Adipocyte (in vitro differentiated cells): ENCODE measurements around the gene CDK6.

Source experiments
- DNase-seq: peaks from one replicate; pipeline ENCODE4 v3.0.0-alpha.2; 2015; ENCODE audit warnings: low read depth
- H3K27me3 ChIP-seq: replicated peaks from 2 replicates; pipeline ENCODE4 v1.7.0; 2013; ENCODE audit warnings: mild to moderate bottlenecking, low read length, moderate library complexity; ENCODE audit not compliant: control insufficient read depth, insufficient read depth
- H3K36me3 ChIP-seq: 2 replicates; pipeline ENCODE4 v1.7.0; 2013; ENCODE audit warnings: low read length, mild to moderate bottlenecking, moderate library complexity; ENCODE audit not compliant: control insufficient read depth, insufficient read depth, severe bottlenecking
- H3K4me1 ChIP-seq: 2 replicates; pipeline ENCODE4 v1.7.0; 2013; ENCODE audit warnings: mild to moderate bottlenecking, low read length, moderate library complexity; ENCODE audit not compliant: control insufficient read depth, insufficient read depth
- H3K4me3 ChIP-seq: 2 replicates; pipeline ENCODE4 v1.7.0; 2013; ENCODE audit warnings: mild to moderate bottlenecking, low read length, moderate library complexity
- H3K9ac ChIP-seq: 2 replicates; pipeline ENCODE4 v1.7.0; 2013; ENCODE audit warnings: mild to moderate bottlenecking, low read length, moderate library complexity
- H3K9me3 ChIP-seq: 2 replicates; pipeline ENCODE4 v1.7.0; 2013; ENCODE audit warnings: mild to moderate bottlenecking, low read length, moderate library complexity; ENCODE audit not compliant: control insufficient read depth

The CDK6 gene

GRCh38 chr7:92730808-92731207 lies 105.6 kb downstream of the CDK6 start:
- no peak overlapping the region for H3K4me3 ChIP-seq
- no peaks in the 10 kb centered on the region for H3K9me3 ChIP-seq
- peaks cover 25% of the 10 kb centered on the region for H3K4me1 ChIP-seq
- H3K27me3 ChIP-seq, result no peaks in the 10 kb centered on the region
- no peak overlapping the region for H3K9ac ChIP-seq
- no peak for DNase-seq
- no peaks in the 10 kb centered on the region for H3K36me3 ChIP-seq

- Histone ChIP-seq H3K4me3 (no peak overlapping the region), H3K9me3 (no peaks in the 10 kb centered on the region), H3K4me1 (peaks cover 21% of the 10 kb centered on the region), H3K27me3 (no peaks in the 10 kb centered on the region), H3K9ac (no peak overlapping the region), H3K36me3 (peaks cover 4% of the 10 kb centered on the region)
- no peak for DNase-seq
Observed at GRCh38 chr7:92729751-92730150, 106.6 kb downstream of the CDK6 start.

- Histone ChIP-seq H3K27me3 (no peaks in the 10 kb centered on the region), H3K4me1 (peaks cover 22% of the 10 kb centered on the region), H3K36me3 (peaks cover 5% of the 10 kb centered on the region), H3K4me3 (no peak overlapping the region), H3K9ac (no peak overlapping the region), H3K9me3 (no peaks in the 10 kb centered on the region)
- DNase-seq, result peak; percentile 57
Observed at GRCh38 chr7:92729172-92729571, 107.2 kb downstream of the CDK6 start.

GRCh38 chr7:92727755-92728154 lies 108.6 kb downstream of the CDK6 start:
- Histone ChIP-seq H3K9me3 (no peaks in the 10 kb centered on the region), H3K4me3 (no peak overlapping the region), H3K27me3 (no peaks in the 10 kb centered on the region), H3K4me1 (peaks cover 36% of the 10 kb centered on the region), H3K9ac (no peak overlapping the region), H3K36me3 (peaks cover 5% of the 10 kb centered on the region)
- DNase-seq, result peak; percentile 62

GRCh38 chr7:92725161-92725925 lies 111.0 kb downstream of the CDK6 start:
- DNase-seq, result no peak
- Histone ChIP-seq H3K27me3 (no peaks in the 10 kb centered on the region), H3K4me1 (peaks cover 32% of the 10 kb centered on the region), H3K4me3 (no peak overlapping the region), H3K9ac (no peak overlapping the region), H3K36me3 (peaks cover 5% of the 10 kb centered on the region), H3K9me3 (no peaks in the 10 kb centered on the region)

- H3K9me3 ChIP-seq, result no peaks in the 10 kb centered on the region
- DNase-seq, result no peak
- no peaks in the 10 kb centered on the region for H3K27me3 ChIP-seq
- H3K36me3 ChIP-seq, result peaks cover 5% of the 10 kb centered on the region
- H3K4me1 ChIP-seq, result peaks cover 32% of the 10 kb centered on the region
- H3K4me3 ChIP-seq, result no peak overlapping the region
- H3K9ac ChIP-seq, result no peak overlapping the region
Observed at GRCh38 chr7:92723943-92724342, 112.4 kb downstream of the CDK6 start.

- H3K9me3 ChIP-seq, result no peaks in the 10 kb centered on the region
- H3K4me1 ChIP-seq, result peaks cover 32% of the 10 kb centered on the region
- H3K9ac ChIP-seq, result no peak overlapping the region
- peaks cover 6% of the 10 kb centered on the region for H3K36me3 ChIP-seq
- peak overlapping the region; percentile 24 for H3K4me3 ChIP-seq
- no peaks in the 10 kb centered on the region for H3K27me3 ChIP-seq
- DNase-seq, result peak; percentile 62
Observed at GRCh38 chr7:92723205-92723604, 113.2 kb downstream of the CDK6 start.

- Histone ChIP-seq H3K36me3 (peaks cover 12% of the 10 kb centered on the region), H3K4me3 (peak overlapping the region; percentile 24), H3K4me1 (peaks cover 25% of the 10 kb centered on the region), H3K9ac (no peak overlapping the region), H3K9me3 (no peaks in the 10 kb centered on the region), H3K27me3 (no peaks in the 10 kb centered on the region)
- DNase-seq, result no peak
Observed at GRCh38 chr7:92722541-92722940, 113.8 kb downstream of the CDK6 start.

GRCh38 chr7:92720604-92721350 lies 115.6 kb downstream of the CDK6 start:
- no peak overlapping the region for H3K4me3 ChIP-seq
- no peaks in the 10 kb centered on the region for H3K9me3 ChIP-seq
- H3K9ac ChIP-seq, result no peak overlapping the region
- no peak for DNase-seq
- H3K4me1 ChIP-seq, result peaks cover 19% of the 10 kb centered on the region
- no peaks in the 10 kb centered on the region for H3K27me3 ChIP-seq
- peaks cover 12% of the 10 kb centered on the region for H3K36me3 ChIP-seq

GRCh38 chr7:92717993-92718716 lies 118.2 kb downstream of the CDK6 start:
- peak; percentile 89 for DNase-seq
- Histone ChIP-seq H3K4me1 (peaks cover 7% of the 10 kb centered on the region), H3K36me3 (peaks cover 7% of the 10 kb centered on the region), H3K4me3 (peak overlapping the region; percentile 49), H3K9me3 (no peaks in the 10 kb centered on the region), H3K9ac (peak overlapping the region; percentile 31), H3K27me3 (no peaks in the 10 kb centered on the region)

GRCh38 chr7:92717623-92717992 lies 118.8 kb downstream of the CDK6 start:
- H3K36me3 ChIP-seq, result peaks cover 7% of the 10 kb centered on the region
- H3K27me3 ChIP-seq, result no peaks in the 10 kb centered on the region
- DNase-seq, result peak; percentile 51
- H3K9me3 ChIP-seq, result no peaks in the 10 kb centered on the region
- H3K4me1 ChIP-seq, result peaks cover 2% of the 10 kb centered on the region
- peak overlapping the region; percentile 49 for H3K4me3 ChIP-seq
- H3K9ac ChIP-seq, result peak overlapping the region; percentile 31
